HepG2 (cell line): Measurements from ENCODE around the gene TRPV5. TPM values are rescaled to one million over a fixed set of nuclear protein-coding genes. Genes with fewer than 3 reads are reported as not detected.

ENCODE experiments used
- ATAC-seq: fragments of 200-7000 bp; cut with Tn5 transposase; 3 replicates; pipeline ENCODE4 v1.9.1; 2020; ENCODE audit warnings: mild to moderate bottlenecking, moderate library complexity
- BruUV-seq: library from RNA; stranded (reverse); fragments of 400-500 nt; replicated peaks from 2 replicates; lab custom pipeline; 2021; lab: Mats Ljungman, UMichigan
- CTCF ChIA-PET: fragments of 300-600 bp; formaldehyde crosslinking; extraction: SDS; loops from one replicate; lab custom pipeline; 2021; ENCODE audit warnings: low total read pairs, inconsistent platforms, low intra/inter-chr PET ratio; lab: Yijun Ruan, JAX
- POLR2A ChIA-PET: fragments of 350-600 bp; sonication (Branson Sonifier 250); formaldehyde crosslinking; loops from one replicate; lab custom pipeline; 2020; ENCODE audit warnings: antibody characterized with exemption, inconsistent platforms; lab: Yijun Ruan, JAX
- DNase-seq: peaks from one replicate; pipeline ENCODE4 v3.0.0-alpha.2; 2015; ENCODE audit warnings: low spot score
- FAIRE-seq: peaks from 3 replicates; lab custom pipeline; 2011; peaks lifted over from hg19 to GRCh38; lab: Jason Lieb, UNC
- H2AFZ ChIP-seq: one replicate; pipeline ENCODE4 v1.6.1; 2011; ENCODE audit warnings: low read length, inconsistent platforms
- H3K27ac ChIP-seq: fragments of 300-600 bp; 3 replicates; pipeline ENCODE4 v1.8.0; 2011; ENCODE audit warnings: mixed run types, mild to moderate bottlenecking, mixed read lengths, low read length, inconsistent platforms; ENCODE audit not compliant: insufficient read depth; ENCODE audit errors: extremely low read length
- H3K27me3 ChIP-seq, 2 experiments: fragments of 200-600 bp in 1 of 2; 2 replicates in 1 of 2; 3 replicates in 1 of 2; pipeline versions ENCODE4 v1.6.0 to v1.8.0; 2011; ENCODE audit warnings: low read length in 2 of 2, mild to moderate bottlenecking in 2 of 2, moderate library complexity in 2 of 2, inconsistent platforms in 1 of 2; ENCODE audit not compliant: insufficient read depth in 2 of 2, control insufficient read depth in 1 of 2
- H3K36me3 ChIP-seq, 2 experiments: fragments of 200-600 bp in 1 of 2; replicated peaks in 1 of 2; 2 replicates in 1 of 2; 3 replicates in 1 of 2; pipeline versions ENCODE4 v1.5.1 to v1.8.0; 2011; ENCODE audit warnings: low read length in 2 of 2, inconsistent platforms in 1 of 2; ENCODE audit not compliant: insufficient read depth in 2 of 2, control insufficient read depth in 1 of 2
- H3K4me1 ChIP-seq: 2 replicates; pipeline ENCODE4 v1.5.1; 2012; ENCODE audit warnings: low read length, inconsistent platforms; ENCODE audit not compliant: insufficient read depth
- H3K4me2 ChIP-seq: 2 replicates; pipeline ENCODE4 v1.6.0; 2011; ENCODE audit warnings: low read depth, low read length, inconsistent platforms
- H3K4me3 ChIP-seq, 3 experiments: fragments of 200-600 bp in 1 of 3; sonication (generic), shearing (Covaris generic) in 1 of 3; replicated peaks in 1 of 3; 2 replicates each; pipeline ENCODE4 v1.5.1; 2011 to 2016; ENCODE audit warnings: low read length in 3 of 3, inconsistent platforms in 2 of 3, low read depth in 2 of 3, mild to moderate bottlenecking in 2 of 3, control low read depth in 1 of 3, mixed read lengths in 1 of 3; ENCODE audit not compliant: insufficient read depth in 1 of 3
- H3K79me2 ChIP-seq: one replicate; pipeline ENCODE4 v1.6.1; 2011; ENCODE audit warnings: low read length, inconsistent platforms; ENCODE audit not compliant: insufficient read depth
- H3K9ac ChIP-seq: 2 replicates; pipeline ENCODE4 v1.6.0; 2011; ENCODE audit warnings: mild to moderate bottlenecking, low read depth, low read length, inconsistent platforms; ENCODE audit not compliant: insufficient read depth
- H3K9me3 ChIP-seq: 2 replicates; pipeline ENCODE4 v1.5.1; 2012; ENCODE audit warnings: mild to moderate bottlenecking, low read length
- H4K20me1 ChIP-seq: 2 replicates; pipeline ENCODE4 v1.6.0; 2011; ENCODE audit warnings: inconsistent platforms, mild to moderate bottlenecking, low read length, moderate library complexity; ENCODE audit not compliant: insufficient read depth
- CSRNP2 ChIP-seq: sonication (generic); formaldehyde crosslinking; conservative IDR thresholded peaks from 2 replicates; pipeline ENCODE4 v1.8.0; 2022; ENCODE audit warnings: low read depth, missing genetic modification reagents
- HMG20A ChIP-seq: IDR thresholded peaks from 2 replicates; pipeline ENCODE4 v1.6.1; 2016; ENCODE audit warnings: borderline replicate concordance
- IRF1 ChIP-seq: sonication (generic); formaldehyde crosslinking; IDR thresholded peaks from 2 replicates; pipeline ENCODE4 v1.4.0; 2020; ENCODE audit warnings: low read depth, mild to moderate bottlenecking, missing genetic modification reagents
- MLX ChIP-seq: IDR thresholded peaks from 2 replicates; pipeline ENCODE4 v1.6.1; 2016
- POGK ChIP-seq: sonication (generic); formaldehyde crosslinking; conservative IDR thresholded peaks from 2 replicates; pipeline ENCODE4 v1.8.0; 2022; ENCODE audit warnings: mild to moderate bottlenecking, moderate library complexity, missing genetic modification reagents
- SIX1 ChIP-seq: sonication (generic); formaldehyde crosslinking; IDR thresholded peaks from 2 replicates; pipeline ENCODE4 v1.4.0; 2020; ENCODE audit warnings: missing genetic modification reagents, borderline replicate concordance
- STAT6 ChIP-seq: sonication (generic); formaldehyde crosslinking; IDR thresholded peaks from 2 replicates; pipeline ENCODE4 v1.4.0; 2020; ENCODE audit warnings: missing genetic modification reagents, mild to moderate bottlenecking, borderline replicate concordance
- TAF15 ChIP-seq: fragments of 200-400 bp; formaldehyde crosslinking; IDR thresholded peaks from one replicate; pipeline ENCODE4 v1.6.1; 2018; ENCODE audit warnings: mild to moderate bottlenecking, low read depth, low read length; ENCODE audit not compliant: poor library complexity, severe bottlenecking
- TSC22D2 ChIP-seq: sonication (generic); formaldehyde crosslinking; IDR thresholded peaks from 2 replicates; pipeline ENCODE4 v1.5.1; 2020; ENCODE audit warnings: missing genetic modification reagents, mild to moderate bottlenecking, borderline replicate concordance
- ZNF570 ChIP-seq: sonication (generic); formaldehyde crosslinking; IDR thresholded peaks from 2 replicates; pipeline ENCODE4 v1.4.0; 2020; ENCODE audit warnings: mild to moderate bottlenecking, missing genetic modification reagents, borderline replicate concordance
- ZNF747 ChIP-seq: sonication (generic); formaldehyde crosslinking; IDR thresholded peaks from 2 replicates; pipeline ENCODE4 v1.8.1; 2023; ENCODE audit warnings: missing genetic modification reagents, mild to moderate bottlenecking, borderline replicate concordance
- ZNF780A ChIP-seq: sonication (generic); formaldehyde crosslinking; IDR thresholded peaks from 2 replicates; pipeline ENCODE4 v1.8.0; 2022; ENCODE audit warnings: mild to moderate bottlenecking, missing genetic modification reagents, moderate library complexity
- ZNF83 ChIP-seq: sonication (generic); formaldehyde crosslinking; IDR thresholded peaks from 2 replicates; pipeline ENCODE4 v1.4.0; 2020; ENCODE audit warnings: missing genetic modification reagents, mild to moderate bottlenecking, borderline replicate concordance
- WGBS: methylation state at CpG from one replicate; pipeline ENCODE4 v1.1.6; 2017; ENCODE audit warnings: low lambda C conversion rate; 5-methylcytosine and 5-hydroxymethylcytosine counted together
- in situ Hi-C: cut with HindIII; loops from 2 replicates; pipeline ENCODE4 v1.10.0; 2017; ENCODE audit warnings: low pct_unique_long_range_greater_than_20kb; ENCODE audit not compliant: extremely low pct_ligation_motif_present
- intact Hi-C: fragments of 100-400 bp; cut with micrococcal nuclease; formaldehyde crosslinking; loops from one replicate; pipeline ENCODE4 v1.10.0; 2022; ENCODE audit not compliant: unreplicated experiment
- polyA plus RNA-seq, 8 experiments: library from polyadenylated mRNA; depleted of rRNA in 3 of 8; stranded (reverse) in 7 of 8; unstranded in 1 of 8; fragments of >200 nt; fragmentation: Illumina TruSeq in 4 of 8; extraction: Trizol in 4 of 8; gene quantifications; 2 replicates each; pipeline versions ENCODE4 v1.2.1 to v1.2.3, GENCODE V29; 2011 to 2016; ENCODE audit warnings: low read depth in 4 of 8, missing spikeins in 1 of 8, mixed read lengths in 1 of 8; ENCODE audit not compliant: insufficient read depth in 1 of 8
- total RNA-seq, 5 experiments: library from RNA; depleted of rRNA; stranded (reverse); fragments of >200 nt; fragmentation: Illumina TruSeq; extraction: Trizol; gene quantifications; 2 replicates each; pipeline ENCODE4 v1.2.3, GENCODE V29; 2016; ENCODE audit warnings: low read depth in 1 of 5

Gene TRPV5
- total and polyA plus RNA-seq, 2 of the 13 experiments (the other 11 are each of a cell fraction or from before 2014, with no cell fraction given): not detected

GRCh38 chr7:142919656-142920055 lies 13.9 kb downstream of the TRPV5 start:
- Histone ChIP-seq H3K79me2 (no peaks in the 10 kb centered on the region), H3K27me3 (no peaks in the 10 kb centered on the region), H3K4me3 (no peak overlapping the region), H4K20me1 (no peaks in the 10 kb centered on the region), H3K4me1 (no peaks in the 10 kb centered on the region), H2AFZ (no peak overlapping the region), H3K36me3 (no peaks in the 10 kb centered on the region), H3K9ac (no peak overlapping the region), H3K27ac (no peak overlapping the region), H3K9me3 (no peaks in the 10 kb centered on the region), H3K4me2 (no peak overlapping the region)
- WGBS: 16% methylated on average over 3 of the region's 3 CpGs
- DNase-seq (no peak), ATAC-seq (no peak), FAIRE-seq (no peak)
- no TSS peak for BruUV-seq
- ChIA-PET POLR2A (no interaction called here), CTCF (no interaction called here)
- intact Hi-C loops (no loop called here), in situ Hi-C loops (no loop called here)
- TF ChIP-seq ZNF570 (no peak), POGK (CRISPR knock-in tag) (no peak), HMG20A (CRISPR knock-in tag) (no peak), TSC22D2 (CRISPR knock-in tag) (no peak), ZNF780A (no peak), MLX (CRISPR knock-in tag) (no peak), ZNF83 (CRISPR knock-in tag) (no peak), STAT6 (no peak), IRF1 (CRISPR knock-in tag) (no peak), TAF15 (no peak), SIX1 (no peak), CSRNP2 (CRISPR knock-in tag) (no peak), ZNF747 (CRISPR knock-in tag) (no peak)
